Epithelial cell of proximal tubule (primary cell): ENCODE results near the gene DBNDD2. TPM values are rescaled to one million over a fixed set of nuclear protein-coding genes. Genes with fewer than 3 reads are reported as not detected.

Source experiments
- DNase-seq: peaks from one replicate; pipeline ENCODE4 v3.0.0-alpha.2; 2011; ENCODE audit warnings: low read depth
- H3K4me3 ChIP-seq: 2 replicates; pipeline ENCODE4 v1.5.1; 2011; ENCODE audit warnings: low read depth, mild to moderate bottlenecking, low read length
- CTCF ChIP-seq: conservative IDR thresholded peaks from 2 replicates; pipeline ENCODE4 v1.5.1; 2012; ENCODE audit warnings: low read depth, mild to moderate bottlenecking, low read length
- total RNA-seq: library from RNA; depleted of rRNA; stranded (reverse); fragments of >200 nt; gene quantifications from 2 replicates; pipeline ENCODE4 v1.2.3, GENCODE V29; 2015

The DBNDD2 gene
- total RNA-seq = 49.6 and 55.2 TPM in 2 replicates

GRCh38 chr20:45407783-45408645, at the start of gene DBNDD2:
Gene DBNDD2 (plus strand): TSS chr20:45408289. CDS start chr20:45408468, 179 bp downstream.
- H3K4me3 ChIP-seq = peak within 1 kb of the TSS; percentile 86
- DNase-seq = no peak
- no peak for TF ChIP-seq CTCF

GRCh38 chr20:45359069-45359405, 49.1 kb upstream of the DBNDD2 start:
- DNase-seq = no peak
- H3K4me3 ChIP-seq = no peak overlapping the region
- TF ChIP-seq CTCF = no peak

GRCh38 chr20:45359406-45360148, 48.5 kb upstream of the DBNDD2 start:
- no peak for DNase-seq
- TF ChIP-seq CTCF = no peak
- no peak overlapping the region for H3K4me3 ChIP-seq

- DNase-seq = no peak
- no peak for TF ChIP-seq CTCF
- H3K4me3 ChIP-seq = no peak overlapping the region
These were observed 46.3 kb upstream of the DBNDD2 start for GRCh38 chr20:45361793-45362192.

- peak; percentile 83 for DNase-seq
- peak within 1 kb of the TSS; percentile 81 for H3K4me3 ChIP-seq
- peak; percentile 80 for TF ChIP-seq CTCF
These were observed 45.1 kb upstream of the DBNDD2 start, which contains the start of gene SYS1 for GRCh38 chr20:45362804-45363610. Gene SYS1 (plus strand): TSS chr20:45363156. CDS start chr20:45363532, 376 bp downstream.

GRCh38 chr20:45363611-45364492, 44.2 kb upstream of the DBNDD2 start:
- H3K4me3 ChIP-seq = peak overlapping the region; percentile 81

More at GRCh38 chr20:45363611-45364492, 44.2 kb upstream of the DBNDD2 start:
- TF ChIP-seq CTCF = no peak
- DNase-seq = no peak
